ENCODE results near the gene BTC. TPM values are rescaled to one million over a fixed set of nuclear protein-coding genes. Genes with fewer than 3 reads are reported as not detected.

Gene BTC
- total RNA-seq, 1 experiment from 2014 or later: not detected

GRCh38 chr4:74772106-74772505 lies 22.2 kb downstream of the BTC start:
- Histone ChIP-seq H2BK12ac (ENCODE audit: insufficient read length, low read depth, low read length) (no peak overlapping the region), H4K91ac (ENCODE audit: insufficient read length, low read depth, low read length) (no peak overlapping the region), H2BK120ac (ENCODE audit: low read depth, low read length, poor library complexity, severe bottlenecking) (no peak overlapping the region), H3K4ac (ENCODE audit: low read depth, low read length) (no peak overlapping the region), H3K23me2 (ENCODE audit: insufficient read length, low read depth, low read length, poor library complexity, severe bottlenecking) (no peaks in the 10 kb centered on the region), H3K79me2 (ENCODE audit: insufficient read depth, low read length) (no peaks in the 10 kb centered on the region), H3K79me1 (ENCODE audit: insufficient read depth, low read depth, low read length, poor library complexity, severe bottlenecking) (no peaks in the 10 kb centered on the region), H4K20me1 (ENCODE audit: control insufficient read depth, insufficient read depth, insufficient read length) (no peaks in the 10 kb centered on the region), H3K4me1 (ENCODE audit: insufficient read depth, low read length) (no peaks in the 10 kb centered on the region), H4K5ac (ENCODE audit: insufficient read length, low read depth, low read length) (no peak overlapping the region), H2BK20ac (ENCODE audit: low read depth, low read length, poor library complexity, severe bottlenecking) (no peak overlapping the region), H3K27me3 (ENCODE audit: insufficient read depth, low read length) (no peaks in the 10 kb centered on the region), H2AK5ac (ENCODE audit: insufficient read length, low read length) (no peak overlapping the region), H4K8ac (replicated peaks; ENCODE audit: insufficient read length, low read depth, low read length) (no peak overlapping the region), H3K9ac (ENCODE audit: extremely low read depth, insufficient read length, low read length) (no peak overlapping the region), H2BK15ac (ENCODE audit: low read depth, low read length) (no peak overlapping the region), H3K14ac (ENCODE audit: insufficient read depth, low read length) (no peak overlapping the region), H3K4me2 (ENCODE audit: insufficient read depth, insufficient read length, low read length) (no peak overlapping the region), H2BK5ac (ENCODE audit: insufficient read length, low read length) (no peak overlapping the region), H2AFZ (ENCODE audit: low read length) (no peak overlapping the region), H3K18ac (ENCODE audit: insufficient read length, low read depth, low read length) (no peak overlapping the region), H3T11ph (ENCODE audit: low read length) (no peak overlapping the region), H3K56ac (ENCODE audit: insufficient read length, low read depth, low read length) (no peak overlapping the region), H3K9me3 (ENCODE audit: control insufficient read depth, low read depth, low read length) (no peaks in the 10 kb centered on the region), H3K23ac (ENCODE audit: insufficient read length, low read depth, low read length) (no peak overlapping the region), H3K27ac (ENCODE audit: insufficient read length, low read depth, low read length) (no peak overlapping the region)
- Mint-ChIP-seq H3K36me3 (ENCODE audit: insufficient read depth in 1 of 3, low read depth in 3 of 3) (no peaks in the 10 kb centered on the region), H3K4me1 (peaks cover 3 to 4% of the 10 kb centered on the region in 2 experiments; a peak in 1 of 4 replicates), H3K9me3 (no peaks in the 10 kb centered on the region), H3K27ac (no peak overlapping the region), H3K4me3 (no peak overlapping the region), H3K27me3 (ENCODE audit: low read depth) (no peaks in the 10 kb centered on the region)
- DNase-seq: no peak
- TF ChIP-seq CTCF (conservative IDR thresholded peaks at IDR 0.05): no peak
- no CpG with 5 or more reads among the region's 2 CpGs for WGBS (ENCODE audit: extremely low coverage, insufficient read length, low lambda C conversion rate)
